ENCODE results near the gene SLC24A3. TPM values are rescaled to one million over a fixed set of nuclear protein-coding genes. Genes with fewer than 3 reads are reported as not detected.

Gene SLC24A3
- polyA plus RNA-seq, 4 donors = 1.6 to 4.0 (median 3.8) TPM; not detected in 1

DNA sequence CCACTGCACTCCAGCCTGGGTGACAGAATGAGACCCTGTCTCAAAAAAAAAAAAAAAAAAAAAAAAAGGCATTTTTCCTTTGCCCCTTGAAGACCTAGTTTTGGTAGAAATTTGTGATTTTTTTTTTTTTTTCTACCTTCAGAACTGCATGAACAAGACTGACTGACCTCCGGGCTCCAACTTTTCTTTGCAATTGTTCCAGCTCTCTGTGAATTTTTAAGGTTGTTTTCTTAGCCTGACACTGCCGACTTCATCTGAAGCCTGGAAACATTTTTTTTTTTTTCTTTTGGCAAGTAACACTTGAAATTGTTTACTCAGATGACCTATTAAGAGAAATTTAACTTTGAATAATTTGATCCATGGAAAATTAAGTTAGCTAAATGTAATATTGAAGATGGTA lies 73.0 kb downstream of the SLC24A3 start:
- no peak for FAIRE-seq
- H3K9me3 ChIP-seq (ENCODE audit: control insufficient read depth in 2 of 2, insufficient read depth in 1 of 2, low read depth in 1 of 2, low read length in 1 of 2) = no peaks in the 10 kb centered on the region
- H3K36me3 ChIP-seq (ENCODE audit: control insufficient read depth in 3 of 3, insufficient read depth in 2 of 3, low read depth in 1 of 3, low read length in 3 of 3) = peaks cover 0 to 2% (median 0%) of the 10 kb centered on the region in 3 donors
- H3K27me3 ChIP-seq (ENCODE audit: control insufficient read depth in 3 of 3, insufficient read depth in 3 of 3, low read length in 3 of 3) = no peaks in the 10 kb centered on the region
- peaks cover 0 to 3% (median 0%) of the 10 kb centered on the region in 3 donors for H3K4me1 ChIP-seq (ENCODE audit: control insufficient read depth in 3 of 3, insufficient read depth in 2 of 3, low read depth in 1 of 3, low read length in 2 of 3)
- 61 to 76% (median 74%) methylated on average over 2 of the region's 2 CpGs for WGBS, 3 donors
- H3K4me3 ChIP-seq (ENCODE audit: low read depth in 1 of 3, low read length in 3 of 3) = no peak overlapping the region
- DNase-seq = no peak
- H3K27ac ChIP-seq (ENCODE audit: low read depth in 1 of 3, low read length in 2 of 3) = no peak overlapping the region

DNA sequence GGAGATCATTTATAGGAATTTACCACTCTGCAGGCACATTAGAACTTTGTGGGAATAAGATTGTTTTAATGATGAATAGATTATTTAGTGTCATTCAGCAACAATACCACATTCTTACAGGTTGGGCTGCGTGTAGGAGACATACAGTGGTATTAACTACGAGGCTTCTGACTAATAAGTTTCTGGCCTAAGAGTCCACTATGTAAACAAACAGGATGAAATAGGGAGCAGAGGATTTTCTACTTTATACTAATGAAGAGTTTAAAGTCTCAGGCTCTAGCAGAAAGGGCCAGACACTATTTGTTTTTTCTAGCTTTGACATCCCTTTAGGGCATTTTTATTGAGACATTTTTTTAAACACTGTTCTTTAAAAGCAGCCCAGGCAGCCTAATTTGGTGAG lies 75.6 kb downstream of the SLC24A3 start:
- H3K9me3 ChIP-seq (ENCODE audit: control insufficient read depth in 2 of 2, insufficient read depth in 1 of 2, low read depth in 1 of 2, low read length in 1 of 2) = no peaks in the 10 kb centered on the region
- H3K27me3 ChIP-seq (ENCODE audit: control insufficient read depth in 3 of 3, insufficient read depth in 3 of 3, low read length in 3 of 3) = no peaks in the 10 kb centered on the region
- WGBS, 3 donors = 37 to 46% (median 45%) methylated on average over 2 of the region's 2 CpGs
- H3K4me1 ChIP-seq (ENCODE audit: control insufficient read depth in 3 of 3, insufficient read depth in 2 of 3, low read depth in 1 of 3, low read length in 2 of 3) = peaks cover 0 to 3% (median 0%) of the 10 kb centered on the region in 3 donors
- no peak overlapping the region for H3K27ac ChIP-seq (ENCODE audit: low read depth in 1 of 3, low read length in 2 of 3)
- no peak for DNase-seq
- H3K4me3 ChIP-seq (ENCODE audit: low read depth in 1 of 3, low read length in 3 of 3) = no peak overlapping the region
- FAIRE-seq = no peak
- no peaks in the 10 kb centered on the region for H3K36me3 ChIP-seq (ENCODE audit: control insufficient read depth in 3 of 3, insufficient read depth in 2 of 3, low read depth in 1 of 3, low read length in 3 of 3)

DNA sequence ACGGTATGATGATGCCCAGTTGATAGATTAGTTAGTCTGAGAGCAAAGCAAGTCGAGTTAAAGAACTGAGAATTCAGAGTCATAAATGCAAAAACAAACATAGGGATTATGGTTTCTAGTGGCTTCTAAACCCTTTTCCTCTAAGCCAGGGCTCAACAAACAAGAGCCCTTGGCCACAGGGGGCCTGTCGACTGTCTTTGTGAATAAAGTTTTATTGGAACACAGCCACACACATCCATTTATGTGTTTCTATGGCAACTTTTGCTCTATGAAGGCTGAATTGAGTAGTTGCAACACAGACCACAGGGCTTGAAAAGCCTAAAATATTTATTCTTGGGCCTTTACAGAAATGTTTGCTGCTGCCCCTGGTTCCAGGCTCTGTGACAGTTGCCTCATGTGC lies 76.2 kb downstream of the SLC24A3 start:
- no peak overlapping the region for H3K4me3 ChIP-seq (ENCODE audit: low read depth in 1 of 3, low read length in 3 of 3)
- FAIRE-seq (no peak), DNase-seq (no peak)
- peaks cover 0 to 3% (median 0%) of the 10 kb centered on the region in 3 donors for H3K4me1 ChIP-seq (ENCODE audit: control insufficient read depth in 3 of 3, insufficient read depth in 2 of 3, low read depth in 1 of 3, low read length in 2 of 3)
- 30 to 41% (median 38%) methylated on average over 3 of the region's 3 CpGs for WGBS, 3 donors
- no peak overlapping the region for H3K27ac ChIP-seq (ENCODE audit: low read depth in 1 of 3, low read length in 2 of 3)
- H3K9me3 ChIP-seq (ENCODE audit: control insufficient read depth in 2 of 2, insufficient read depth in 1 of 2, low read depth in 1 of 2, low read length in 1 of 2) = no peaks in the 10 kb centered on the region
- H3K36me3 ChIP-seq (ENCODE audit: control insufficient read depth in 3 of 3, insufficient read depth in 2 of 3, low read depth in 1 of 3, low read length in 3 of 3) = no peaks in the 10 kb centered on the region
- no peaks in the 10 kb centered on the region for H3K27me3 ChIP-seq (ENCODE audit: control insufficient read depth in 3 of 3, insufficient read depth in 3 of 3, low read length in 3 of 3)

DNA sequence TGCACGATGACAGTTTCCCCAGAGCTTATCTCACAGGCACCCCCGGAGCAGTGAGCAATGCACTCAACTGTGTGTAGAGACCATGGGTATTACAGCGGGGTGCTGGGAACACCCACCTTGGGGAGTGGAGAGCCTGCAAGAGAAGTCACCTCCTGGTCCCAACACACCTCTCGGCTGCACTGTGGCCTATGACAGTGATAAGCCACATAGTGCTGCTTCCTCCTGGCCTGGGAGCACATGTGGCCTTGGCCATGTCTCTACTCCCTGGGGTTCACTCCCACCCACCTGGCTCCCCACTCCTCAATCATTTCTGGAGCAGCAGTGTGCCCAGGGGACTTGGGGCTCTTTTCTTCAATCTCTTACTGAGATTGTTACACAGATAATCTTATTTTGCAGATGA lies 77.0 kb downstream of the SLC24A3 start:
- Histone ChIP-seq H3K4me1 (ENCODE audit: control insufficient read depth in 3 of 3, insufficient read depth in 2 of 3, low read depth in 1 of 3, low read length in 2 of 3) (peaks cover 0 to 3% (median 0%) of the 10 kb centered on the region in 3 donors), H3K27me3 (ENCODE audit: control insufficient read depth in 3 of 3, insufficient read depth in 3 of 3, low read length in 3 of 3) (no peaks in the 10 kb centered on the region), H3K4me3 (ENCODE audit: low read depth in 1 of 3, low read length in 3 of 3) (no peak overlapping the region), H3K36me3 (ENCODE audit: control insufficient read depth in 3 of 3, insufficient read depth in 2 of 3, low read depth in 1 of 3, low read length in 3 of 3) (no peaks in the 10 kb centered on the region), H3K9me3 (ENCODE audit: control insufficient read depth in 2 of 2, insufficient read depth in 1 of 2, low read depth in 1 of 2, low read length in 1 of 2) (no peaks in the 10 kb centered on the region), H3K27ac (ENCODE audit: low read depth in 1 of 3, low read length in 2 of 3) (no peak overlapping the region)
- FAIRE-seq (no peak), DNase-seq (no peak)
- WGBS, 3 donors = 90 to 91% (median 90%) methylated on average over 4 of the region's 4 CpGs

DNA sequence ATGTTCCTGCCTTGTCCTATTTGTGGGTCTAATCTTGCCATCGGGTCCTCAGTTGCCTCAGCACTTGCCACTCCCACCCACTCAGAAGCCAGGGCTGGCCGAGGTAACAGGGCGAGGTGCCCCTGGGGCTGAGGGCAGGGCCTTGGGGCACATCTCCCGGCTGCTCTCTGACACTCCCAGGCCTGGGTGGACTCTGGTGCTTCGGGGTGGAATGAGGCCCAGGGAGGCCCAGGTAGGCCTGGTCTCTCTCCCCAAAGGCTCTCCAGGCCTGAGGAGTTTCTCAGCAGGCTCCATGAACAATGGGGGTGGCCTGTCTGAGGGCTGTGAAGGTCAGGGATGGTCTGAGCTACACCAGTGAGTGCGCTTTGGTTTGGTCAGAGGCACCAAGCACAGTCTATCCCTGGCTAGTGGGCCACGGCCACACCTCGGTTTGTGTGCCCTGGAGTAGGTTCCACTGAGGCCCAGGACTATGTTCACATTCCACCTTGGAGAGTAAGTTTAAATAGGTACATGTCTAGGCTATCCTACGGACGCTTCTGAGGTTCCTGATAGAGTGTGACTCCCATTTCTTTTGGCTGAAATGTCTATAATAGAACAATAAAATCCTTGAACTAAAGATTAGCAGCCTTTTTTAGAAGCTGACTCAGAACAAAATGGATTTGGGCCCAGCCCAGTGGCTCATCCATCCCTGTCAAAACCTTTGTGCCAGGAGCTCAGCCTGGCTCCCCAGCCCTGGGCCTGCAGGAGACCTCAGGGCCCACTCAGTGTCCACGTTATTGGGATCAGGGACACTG lies 78.8 kb downstream of the SLC24A3 start:
- no peak overlapping the region for H3K27ac ChIP-seq (ENCODE audit: low read depth in 1 of 3, low read length in 2 of 3)
- 78 to 81% (median 80%) methylated on average over 11 of the region's 11 CpGs for WGBS, 3 donors
- H3K4me3 ChIP-seq (ENCODE audit: low read depth in 1 of 3, low read length in 3 of 3) = no peak overlapping the region
- DNase-seq = no peak
- no peaks in the 10 kb centered on the region for H3K9me3 ChIP-seq (ENCODE audit: control insufficient read depth in 2 of 2, insufficient read depth in 1 of 2, low read depth in 1 of 2, low read length in 1 of 2)
- peaks cover 0 to under 1% (median 0%) of the 10 kb centered on the region in 3 donors for H3K4me1 ChIP-seq (ENCODE audit: control insufficient read depth in 3 of 3, insufficient read depth in 2 of 3, low read depth in 1 of 3, low read length in 2 of 3)
- no peak for FAIRE-seq
- H3K36me3 ChIP-seq (ENCODE audit: control insufficient read depth in 3 of 3, insufficient read depth in 2 of 3, low read depth in 1 of 3, low read length in 3 of 3) = no peaks in the 10 kb centered on the region
- H3K27me3 ChIP-seq (ENCODE audit: control insufficient read depth in 3 of 3, insufficient read depth in 3 of 3, low read length in 3 of 3) = no peaks in the 10 kb centered on the region

DNA sequence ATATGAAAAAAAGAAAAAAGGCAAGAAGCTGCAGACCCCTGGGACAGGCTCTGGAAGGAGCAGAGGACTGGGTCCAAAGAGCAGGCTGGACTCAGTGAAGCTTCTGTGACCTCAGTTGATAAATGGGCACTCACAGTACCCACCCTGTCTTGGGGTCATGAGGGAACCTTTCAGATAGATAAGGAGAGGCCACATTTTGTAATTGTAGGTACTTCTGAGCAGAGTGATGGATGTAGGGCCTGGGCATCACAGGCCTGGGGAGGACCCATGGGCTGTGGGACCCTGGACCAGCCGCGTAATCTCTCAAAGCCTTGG lies 79.3 kb downstream of the SLC24A3 start:
- no peak for DNase-seq
- 95 to 99% (median 97%) methylated on average over 2 of the region's 2 CpGs for WGBS, 3 donors
- no peaks in the 10 kb centered on the region for H3K36me3 ChIP-seq (ENCODE audit: control insufficient read depth in 3 of 3, insufficient read depth in 2 of 3, low read depth in 1 of 3, low read length in 3 of 3)
- H3K27me3 ChIP-seq (ENCODE audit: control insufficient read depth in 3 of 3, insufficient read depth in 3 of 3, low read length in 3 of 3) = no peaks in the 10 kb centered on the region
- H3K27ac ChIP-seq (ENCODE audit: low read depth in 1 of 3, low read length in 2 of 3) = no peak overlapping the region
- no peak overlapping the region for H3K4me3 ChIP-seq (ENCODE audit: low read depth in 1 of 3, low read length in 3 of 3)
- no peaks in the 10 kb centered on the region for H3K9me3 ChIP-seq (ENCODE audit: control insufficient read depth in 2 of 2, insufficient read depth in 1 of 2, low read depth in 1 of 2, low read length in 1 of 2)
- FAIRE-seq = no peak
- no peaks in the 10 kb centered on the region for H3K4me1 ChIP-seq (ENCODE audit: control insufficient read depth in 3 of 3, insufficient read depth in 2 of 3, low read depth in 1 of 3, low read length in 2 of 3)

DNA sequence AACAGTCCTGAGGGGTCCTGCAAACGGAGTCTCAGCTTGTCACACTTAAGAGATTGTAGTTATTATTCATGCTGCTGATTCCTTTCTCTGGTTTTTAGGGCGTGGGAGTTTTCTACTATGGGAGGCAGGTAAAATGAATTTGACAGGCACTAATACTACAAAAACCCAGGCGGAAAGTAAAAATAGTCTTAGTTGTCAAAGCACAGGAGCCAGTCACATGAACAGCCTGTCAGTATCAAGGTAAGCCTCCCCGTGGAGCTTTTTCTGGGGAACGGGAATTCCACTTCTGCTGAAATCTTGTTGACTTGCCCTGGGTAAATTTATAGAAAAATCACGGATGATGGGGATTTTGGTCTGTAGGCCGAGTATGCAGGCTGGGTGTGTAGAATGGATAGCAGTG lies 79.8 kb downstream of the SLC24A3 start:
- WGBS, 3 donors = 82 to 91% (median 89%) methylated on average over 7 of the region's 7 CpGs
- Histone ChIP-seq H3K9me3 (ENCODE audit: control insufficient read depth in 2 of 2, insufficient read depth in 1 of 2, low read depth in 1 of 2, low read length in 1 of 2) (no peaks in the 10 kb centered on the region), H3K27me3 (ENCODE audit: control insufficient read depth in 3 of 3, insufficient read depth in 3 of 3, low read length in 3 of 3) (no peaks in the 10 kb centered on the region), H3K4me1 (ENCODE audit: control insufficient read depth in 3 of 3, insufficient read depth in 2 of 3, low read depth in 1 of 3, low read length in 2 of 3) (no peaks in the 10 kb centered on the region), H3K36me3 (ENCODE audit: control insufficient read depth in 3 of 3, insufficient read depth in 2 of 3, low read depth in 1 of 3, low read length in 3 of 3) (no peaks in the 10 kb centered on the region), H3K27ac (ENCODE audit: low read depth in 1 of 3, low read length in 2 of 3) (no peak overlapping the region), H3K4me3 (ENCODE audit: low read depth in 1 of 3, low read length in 3 of 3) (no peak overlapping the region)
- FAIRE-seq = no peak
- DNase-seq = no peak

DNA sequence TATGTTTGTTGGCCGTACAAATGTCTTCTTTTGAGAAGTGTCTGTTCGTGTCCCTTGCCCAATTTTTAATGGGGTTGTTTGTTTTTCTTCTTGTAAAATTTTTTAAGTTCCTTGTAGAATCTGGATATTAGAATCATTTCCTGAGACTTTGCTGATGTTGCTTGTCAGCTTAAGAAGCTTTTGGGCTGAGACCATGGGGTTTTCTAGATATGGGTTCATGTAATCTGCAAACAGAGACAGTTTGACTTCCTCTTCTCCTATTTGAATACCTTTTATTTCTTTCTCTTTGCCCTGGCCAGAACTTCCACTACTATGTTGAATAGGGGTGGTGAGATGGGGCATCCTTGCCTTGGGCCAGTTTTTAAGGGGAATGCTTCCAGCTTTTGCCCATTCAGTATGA lies 82.6 kb downstream of the SLC24A3 start:
- H3K27me3 ChIP-seq (ENCODE audit: control insufficient read depth in 3 of 3, insufficient read depth in 3 of 3, low read length in 3 of 3) = no peaks in the 10 kb centered on the region
- H3K9me3 ChIP-seq (ENCODE audit: control insufficient read depth in 2 of 2, insufficient read depth in 1 of 2, low read depth in 1 of 2, low read length in 1 of 2) = no peaks in the 10 kb centered on the region
- no peaks in the 10 kb centered on the region for H3K36me3 ChIP-seq (ENCODE audit: control insufficient read depth in 3 of 3, insufficient read depth in 2 of 3, low read depth in 1 of 3, low read length in 3 of 3)
- 73 to 87% (median 82%) methylated on average over 2 of the region's 2 CpGs for WGBS, 3 donors
- H3K27ac ChIP-seq (ENCODE audit: low read depth in 1 of 3, low read length in 2 of 3) = no peak overlapping the region
- DNase-seq (no peak), FAIRE-seq (no peak)
- H3K4me3 ChIP-seq (ENCODE audit: low read depth in 1 of 3, low read length in 3 of 3) = no peak overlapping the region
- no peaks in the 10 kb centered on the region for H3K4me1 ChIP-seq (ENCODE audit: control insufficient read depth in 3 of 3, insufficient read depth in 2 of 3, low read depth in 1 of 3, low read length in 2 of 3)

DNA sequence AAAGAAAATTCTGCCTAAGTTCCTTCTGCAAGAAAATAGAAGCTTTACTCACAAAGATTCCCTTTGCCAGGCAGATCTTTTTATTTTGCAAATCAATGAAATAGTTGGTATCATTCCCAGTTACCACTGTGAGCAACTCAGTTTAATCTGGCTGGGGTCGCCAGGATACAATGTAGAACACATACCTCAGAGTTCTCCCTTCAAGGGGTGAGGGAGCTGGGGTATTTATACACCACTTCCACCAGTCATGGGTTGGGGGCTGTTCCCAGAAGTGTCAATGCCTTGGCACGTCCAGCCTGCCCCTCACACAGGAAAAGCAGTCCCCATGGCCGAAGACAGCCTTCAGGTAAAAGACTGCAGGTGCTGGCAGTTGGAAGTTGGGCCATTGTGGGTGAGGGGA lies 86.2 kb downstream of the SLC24A3 start:
- no peak overlapping the region for H3K4me3 ChIP-seq (ENCODE audit: low read depth in 1 of 3, low read length in 3 of 3)
- DNase-seq (no peak), FAIRE-seq (no peak)
- 59 to 68% (median 60%) methylated on average over 3 of the region's 3 CpGs for whole genome bisulfite sequencing, 3 donors
- no peaks in the 10 kb centered on the region for H3K4me1 ChIP-seq (ENCODE audit: control insufficient read depth in 3 of 3, insufficient read depth in 2 of 3, low read depth in 1 of 3, low read length in 2 of 3)
- H3K36me3 ChIP-seq (ENCODE audit: control insufficient read depth in 3 of 3, insufficient read depth in 2 of 3, low read depth in 1 of 3, low read length in 3 of 3) = no peaks in the 10 kb centered on the region
- no peak overlapping the region for H3K27ac ChIP-seq (ENCODE audit: low read depth in 1 of 3, low read length in 2 of 3)
- H3K27me3 ChIP-seq (ENCODE audit: control insufficient read depth in 3 of 3, insufficient read depth in 3 of 3, low read length in 3 of 3) = no peaks in the 10 kb centered on the region
- peaks cover 0 to 5% of the 10 kb centered on the region in 2 donors for H3K9me3 ChIP-seq (ENCODE audit: control insufficient read depth in 2 of 2, insufficient read depth in 1 of 2, low read depth in 1 of 2, low read length in 1 of 2)
